ENCODE measurements around the gene ANKS1B. TPM values are rescaled to one million over a fixed set of nuclear protein-coding genes. Genes with fewer than 3 reads are reported as not detected.

Gene ANKS1B
- total and polyA plus RNA-seq, 7 donors: 0.46 to 7.4 (median 3.6) TPM

- intact Hi-C loops (cut with DNase I): no loop called here
- DNase-seq (no peak), ATAC-seq (no peak)
- no peak for TF ChIP-seq CTCF (IDR thresholded peaks at IDR 0.05)
- no peaks in the 10 kb centered on the region for H3K36me3 ChIP-seq (ENCODE audit: insufficient read depth in 1 of 2, low read depth in 1 of 2)
- H3K27me3 ChIP-seq (ENCODE audit: insufficient read depth in 3 of 3, low read length in 2 of 3): no peaks in the 10 kb centered on the region
- H3K9me3 ChIP-seq: no peaks in the 10 kb centered on the region
- H3K27ac ChIP-seq: no peak overlapping the region
- 31 to 39% (median 37%) methylated on average over 2 of the region's 2 CpGs for WGBS, 3 donors
- H3K4me1 ChIP-seq: peaks cover 11% of the 10 kb centered on the region
- no peak overlapping the region for H3K4me3 ChIP-seq
Measured at GRCh38 chr12:98818239-98818638, 1166.5 kb downstream of the ANKS1B start.

GRCh38 chr12:98817742-98818141, 1167.0 kb downstream of the ANKS1B start:
- ATAC-seq (no peak), DNase-seq (no peak)
- H3K36me3 ChIP-seq (ENCODE audit: insufficient read depth in 1 of 2, low read depth in 1 of 2): no peaks in the 10 kb centered on the region
- H3K9me3 ChIP-seq: no peaks in the 10 kb centered on the region
- TF ChIP-seq CTCF (IDR thresholded peaks at IDR 0.05): no peak
- intact Hi-C loops (cut with DNase I): no loop called here
- WGBS, 3 donors: 13 to 24% (median 21%) methylated on average over 2 of the region's 2 CpGs
- H3K4me3 ChIP-seq: no peak overlapping the region
- peaks cover 6% of the 10 kb centered on the region for H3K4me1 ChIP-seq
- no peak overlapping the region for H3K27ac ChIP-seq
- no peaks in the 10 kb centered on the region for H3K27me3 ChIP-seq (ENCODE audit: insufficient read depth in 3 of 3, low read length in 2 of 3)

- intact Hi-C loops (cut with DNase I): no loop called here
- no peak overlapping the region for H3K27ac ChIP-seq
- 73 to 79% (median 73%) methylated on average over 4 of the region's 4 CpGs for WGBS, 3 donors
- ATAC-seq: no peak
- no peak for DNase-seq
- H3K9me3 ChIP-seq: no peaks in the 10 kb centered on the region
- H3K27me3 ChIP-seq (ENCODE audit: insufficient read depth in 3 of 3, low read length in 2 of 3): no peaks in the 10 kb centered on the region
- H3K4me3 ChIP-seq: no peak overlapping the region
- TF ChIP-seq CTCF (IDR thresholded peaks at IDR 0.05): no peak
- no peaks in the 10 kb centered on the region for H3K36me3 ChIP-seq (ENCODE audit: insufficient read depth in 1 of 2, low read depth in 1 of 2)
- no peaks in the 10 kb centered on the region for H3K4me1 ChIP-seq
Measured at GRCh38 chr12:98816720-98817119, 1168.0 kb downstream of the ANKS1B start.

- Histone ChIP-seq H3K9me3 (no peaks in the 10 kb centered on the region), H3K27ac (no peak overlapping the region), H3K4me1 (no peaks in the 10 kb centered on the region), H3K4me3 (no peak overlapping the region), H3K36me3 (ENCODE audit: insufficient read depth in 1 of 2, low read depth in 1 of 2) (no peaks in the 10 kb centered on the region), H3K27me3 (ENCODE audit: insufficient read depth in 3 of 3, low read length in 2 of 3) (no peaks in the 10 kb centered on the region)
- WGBS, 3 donors: 75 to 80% (median 77%) methylated on average over 6 of the region's 6 CpGs
- ATAC-seq: no peak
- no peak for TF ChIP-seq CTCF (IDR thresholded peaks at IDR 0.05)
- DNase-seq: no peak
- intact Hi-C loops (cut with DNase I): no loop called here
Measured at GRCh38 chr12:98814254-98814653, 1170.5 kb downstream of the ANKS1B start.

GRCh38 chr12:98812225-98812624, 1172.5 kb downstream of the ANKS1B start:
- WGBS, 3 donors: 86 to 90% (median 87%) methylated on average over 7 of the region's 7 CpGs
- no peaks in the 10 kb centered on the region for H3K36me3 ChIP-seq (ENCODE audit: insufficient read depth in 1 of 2, low read depth in 1 of 2)
- H3K4me3 ChIP-seq: no peak overlapping the region
- ATAC-seq (no peak), DNase-seq (no peak)
- no peaks in the 10 kb centered on the region for H3K9me3 ChIP-seq
- H3K27me3 ChIP-seq (ENCODE audit: insufficient read depth in 3 of 3, low read length in 2 of 3): no peaks in the 10 kb centered on the region
- intact Hi-C loops (cut with DNase I): no loop called here
- no peak overlapping the region for H3K27ac ChIP-seq
- H3K4me1 ChIP-seq: no peaks in the 10 kb centered on the region
- no peak for TF ChIP-seq CTCF (IDR thresholded peaks at IDR 0.05)
